HepG2 (cell line): ENCODE results near the gene ZBED3. TPM values are rescaled to one million over a fixed set of nuclear protein-coding genes. Genes with fewer than 3 reads are reported as not detected.

Experiments
- ATF4 ChIP-seq, 2 experiments: fragments of 450-650 bp in 1 of 2; sonication (generic) in 1 of 2; formaldehyde crosslinking; IDR thresholded peaks; 2 replicates each; pipeline versions ENCODE4 v1.5.0 to v1.8.0; 2020 to 2022; ENCODE audit warnings: mild to moderate bottlenecking in 1 of 2, missing genetic modification reagents in 1 of 2
- BHLHE40 ChIP-seq: IDR thresholded peaks from 2 replicates; pipeline ENCODE4 v1.6.1; 2011; ENCODE audit warnings: low read length, improper control_type of control experiment
- IKZF5 ChIP-seq: IDR thresholded peaks from 2 replicates; pipeline ENCODE4 v1.6.1; 2018; ENCODE audit warnings: missing genetic modification reagents, mild to moderate bottlenecking, missing compliant biosample characterization
- KLF9 ChIP-seq: IDR thresholded peaks from 2 replicates; pipeline ENCODE4 v1.6.1; 2016; ENCODE audit warnings: low read depth
- MAX ChIP-seq: IDR thresholded peaks from 2 replicates; pipeline ENCODE4 v1.6.1; 2012; ENCODE audit warnings: inconsistent platforms
- MTF2 ChIP-seq: sonication (generic); formaldehyde crosslinking; IDR thresholded peaks from 2 replicates; pipeline ENCODE4 v1.5.0; 2020; ENCODE audit warnings: missing genetic modification reagents, borderline replicate concordance
- NCOR1 ChIP-seq: fragments of 200-600 bp; sonication (generic); IDR thresholded peaks from 2 replicates; pipeline ENCODE4 v1.7.0; 2017; ENCODE audit warnings: antibody characterized with exemption, low read length, borderline replicate concordance
- PATZ1 ChIP-seq: sonication (generic); formaldehyde crosslinking; IDR thresholded peaks from 2 replicates; pipeline ENCODE4 v1.4.0; 2020; ENCODE audit warnings: missing genetic modification reagents
- PAXIP1 ChIP-seq: sonication (generic); formaldehyde crosslinking; conservative IDR thresholded peaks from 2 replicates; pipeline ENCODE4 v1.4.0; 2020; ENCODE audit warnings: mild to moderate bottlenecking, missing genetic modification reagents, moderate library complexity
- POGK ChIP-seq: sonication (generic); formaldehyde crosslinking; conservative IDR thresholded peaks from 2 replicates; pipeline ENCODE4 v1.8.0; 2022; ENCODE audit warnings: mild to moderate bottlenecking, moderate library complexity, missing genetic modification reagents
- SMYD3 ChIP-seq: sonication (generic); formaldehyde crosslinking; IDR thresholded peaks from 2 replicates; pipeline ENCODE4 v1.8.1; 2023; ENCODE audit warnings: mild to moderate bottlenecking, missing genetic modification reagents
- ZBTB1 ChIP-seq: sonication (generic); formaldehyde crosslinking; IDR thresholded peaks from 2 replicates; pipeline ENCODE4 v1.4.0; 2020; ENCODE audit warnings: missing genetic modification reagents, borderline replicate concordance
- ZBTB34 ChIP-seq: sonication (generic); formaldehyde crosslinking; IDR thresholded peaks from 2 replicates; pipeline ENCODE4 v1.8.0; 2022; ENCODE audit warnings: mild to moderate bottlenecking, missing genetic modification reagents
- ZGPAT ChIP-seq: IDR thresholded peaks from 2 replicates; pipeline ENCODE4 v1.6.1; 2016; ENCODE audit warnings: mild to moderate bottlenecking
- ZNF367 ChIP-seq: sonication (generic); formaldehyde crosslinking; IDR thresholded peaks from 2 replicates; pipeline ENCODE4 v1.4.0; 2020; ENCODE audit warnings: missing genetic modification reagents, borderline replicate concordance
- polyA plus RNA-seq, 8 experiments: library from polyadenylated mRNA; depleted of rRNA in 3 of 8; stranded (reverse) in 7 of 8; unstranded in 1 of 8; fragments of >200 nt; fragmentation: Illumina TruSeq in 4 of 8; extraction: Trizol in 4 of 8; gene quantifications; 2 replicates each; pipeline versions ENCODE4 v1.2.1 to v1.2.3, GENCODE V29; 2011 to 2016; ENCODE audit warnings: low read depth in 4 of 8, missing spikeins in 1 of 8, mixed read lengths in 1 of 8; ENCODE audit not compliant: insufficient read depth in 1 of 8
- total RNA-seq, 5 experiments: library from RNA; depleted of rRNA; stranded (reverse); fragments of >200 nt; fragmentation: Illumina TruSeq; extraction: Trizol; gene quantifications; 2 replicates each; pipeline ENCODE4 v1.2.3, GENCODE V29; 2016; ENCODE audit warnings: low read depth in 1 of 5

The ZBED3 gene
- total and polyA plus RNA-seq, 2 of the 13 experiments (the other 11 are each of a cell fraction or from before 2014, with no cell fraction given) = 2.3 to 8.1 TPM

- TF ChIP-seq PATZ1 (CRISPR knock-in tag) = 0 out of 2 replicates have a peak, but pooled peaks have one; percentile 10
- no peak for TF ChIP-seq ZBTB1
- no peak for TF ChIP-seq MTF2 (CRISPR knock-in tag)
- TF ChIP-seq ZNF367 (CRISPR knock-in tag) = no peak
- TF ChIP-seq MAX = no peak
- peak; percentile 11; the same call in 1 of the 2 replicates for TF ChIP-seq PAXIP1 (CRISPR knock-in tag)
- TF ChIP-seq ZBTB34 (CRISPR knock-in tag) = peak; percentile 95
- no peak for TF ChIP-seq ZGPAT (CRISPR knock-in tag)
- no peak for TF ChIP-seq BHLHE40
- TF ChIP-seq KLF9 (CRISPR knock-in tag) = no peak
- no peak for TF ChIP-seq ATF4 (CRISPR knock-in tag; IDR thresholded peaks at IDR 0.05)
- TF ChIP-seq POGK = no peak
- no peak for TF ChIP-seq SMYD3 (CRISPR knock-in tag)
- TF ChIP-seq IKZF5 (CRISPR knock-in tag) = 0 out of 2 replicates have a peak, but pooled peaks have one; percentile 9
- TF ChIP-seq NCOR1 = no peak
Observed at GRCh38 chr5:77087484-77088261, 588 bp upstream of the ZBED3 start (continued).
